Activated CD4-positive, alpha-beta memory T cell treated with anti-CD3 and anti-CD28 coated beads for 36 hours (primary cell): ENCODE results near the gene MCM10. TPM values are rescaled to one million over a fixed set of nuclear protein-coding genes. Genes with fewer than 3 reads are reported as not detected.

Experiments used
- CTCF ChIA-PET: fragments of 350-600 bp; sonication (Branson Sonifier 250); formaldehyde crosslinking; loops from one replicate; lab custom pipeline; 2021; ENCODE audit warnings: antibody characterized with exemption, inconsistent platforms; lab: Charles Lee
- POLR2A ChIA-PET: fragments of 350-600 bp; sonication (Branson Sonifier 250); formaldehyde crosslinking; loops from one replicate; lab custom pipeline; 2021; ENCODE audit warnings: antibody characterized with exemption; lab: Charles Lee
- DNase-seq: peaks from one replicate; pipeline ENCODE4 v3.0.0-alpha.2; 2020
- H3K27ac Mint-ChIP-seq: one replicate; pipeline ENCODE4 v1.8.0; 2021; ENCODE audit warnings: mixed read lengths
- H3K27me3 Mint-ChIP-seq: one replicate; pipeline ENCODE4 v1.8.0; 2021; ENCODE audit warnings: mixed read lengths
- H3K36me3 Mint-ChIP-seq: one replicate; pipeline ENCODE4 v1.8.0; 2021; ENCODE audit warnings: mixed read lengths
- H3K4me1 Mint-ChIP-seq: one replicate; pipeline ENCODE4 v1.8.0; 2021; ENCODE audit warnings: low read depth, mixed read lengths
- H3K4me3 Mint-ChIP-seq: one replicate; pipeline ENCODE4 v1.8.0; 2021; ENCODE audit warnings: mild to moderate bottlenecking, mixed read lengths
- H3K9me3 Mint-ChIP-seq: one replicate; pipeline ENCODE4 v1.8.0; 2021; ENCODE audit warnings: mixed read lengths
- intact Hi-C: fragments of 100-400 bp; cut with micrococcal nuclease; formaldehyde crosslinking; loops from one replicate; pipeline ENCODE4 v1.15.1; 2023
- total RNA-seq, 2 experiments: library from RNA; stranded (reverse); gene quantifications; one replicate each; pipeline ENCODE4 v1.2.3, GENCODE V29; 2021

MCM10 gene
- 10 to 100 TPM; 70.6 to 74.2 TPM for total RNA-seq

DNA sequence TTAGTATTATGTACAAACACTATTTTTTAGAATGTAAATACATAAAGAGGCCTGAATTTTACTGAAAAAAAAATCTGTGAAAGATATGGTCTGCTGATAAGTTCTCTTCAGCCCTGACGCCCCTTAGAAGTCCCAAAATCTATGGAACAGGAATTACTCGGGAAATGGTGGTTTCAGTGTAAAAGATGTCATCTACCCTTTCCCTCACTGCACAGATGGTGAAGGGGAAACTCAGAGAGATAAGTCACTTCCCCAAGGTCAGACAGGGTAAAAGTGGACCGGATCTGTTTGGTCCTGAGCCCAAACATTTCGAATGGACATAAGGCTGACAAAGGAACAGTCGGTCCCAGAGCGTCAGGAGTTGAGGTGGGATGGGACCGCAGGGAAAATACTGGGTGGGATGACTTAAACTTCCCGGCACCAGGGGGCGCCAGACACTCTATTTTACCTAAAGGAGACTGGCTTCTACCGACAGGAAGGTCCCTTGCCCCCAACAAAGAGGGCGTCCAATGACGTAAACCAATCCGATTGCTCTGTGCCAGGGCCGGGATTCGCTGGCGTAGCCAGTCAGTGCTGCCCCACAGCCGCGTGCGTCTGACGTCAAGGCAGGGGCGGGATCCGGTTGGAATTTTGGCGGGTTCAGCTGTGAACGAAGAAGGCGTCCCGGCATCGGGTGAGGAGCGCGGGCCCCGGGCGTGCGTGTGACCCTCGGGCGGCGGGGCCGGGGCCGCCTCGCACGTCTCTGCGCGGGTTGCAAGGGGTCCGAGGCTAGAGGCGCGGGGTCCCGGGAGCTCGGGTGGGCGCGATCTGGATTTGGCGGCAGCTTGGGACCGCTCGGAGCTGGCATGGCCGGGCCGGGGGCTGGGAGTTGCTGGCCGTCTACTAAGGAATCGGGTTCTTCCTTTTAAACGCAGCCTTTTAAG lies at the start of gene MCM10:
Gene MCM10, plus strand, starts transcription at position 625 of the 923 bp plus-strand sequence. CDS start 2,645 bp downstream, outside the sequence.
- Mint-ChIP-seq H3K4me3 (peak within 1 kb of the TSS; percentile 85), H3K4me1 (peaks cover 28% of the 10 kb centered on the region), H3K36me3 (peaks cover 23% of the 10 kb centered on the region), H3K27ac (peak within 1 kb of the TSS; percentile 34), H3K9me3 (no peaks in the 10 kb centered on the region), H3K27me3 (no peaks in the 10 kb centered on the region)
- ChIA-PET POLR2A (interaction anchor here (0.9 to 1.7 kb wide), 3 partner anchors 139 to 141 kb away, joined by 3 to 13 read pairs (median 7); partner anchors contain the start of gene PHYH), CTCF (interaction anchor here (0.6 to 3.2 kb wide), 21 partner anchors 8 to 376 kb away, joined by 3 to 55 read pairs (median 4); partner anchors contain the start of gene OPTN)
- DNase-seq, result peak; percentile 99
- intact Hi-C loops, result loop anchor here (1.0 kb wide), 5 partner anchors 62 to 425 kb away; partner anchors contain the start of genes PRPF18 and SEPHS1

GRCh38 chr10:13113544-13113943 lies 47.8 kb upstream of the MCM10 start:
- intact Hi-C loops, result no loop called here
- Mint-ChIP-seq H3K27ac (no peak overlapping the region), H3K4me3 (no peak overlapping the region), H3K4me1 (peaks cover 34% of the 10 kb centered on the region), H3K36me3 (peaks cover 61% of the 10 kb centered on the region), H3K9me3 (no peaks in the 10 kb centered on the region), H3K27me3 (no peaks in the 10 kb centered on the region)
- POLR2A ChIA-PET, result no interaction called here
- DNase-seq, result no peak
- CTCF ChIA-PET, result interaction anchor here (1.2 kb wide), 1 partner anchor 9 kb away, joined by 5 read pairs; no protein-coding TSS in a partner anchor

DNA sequence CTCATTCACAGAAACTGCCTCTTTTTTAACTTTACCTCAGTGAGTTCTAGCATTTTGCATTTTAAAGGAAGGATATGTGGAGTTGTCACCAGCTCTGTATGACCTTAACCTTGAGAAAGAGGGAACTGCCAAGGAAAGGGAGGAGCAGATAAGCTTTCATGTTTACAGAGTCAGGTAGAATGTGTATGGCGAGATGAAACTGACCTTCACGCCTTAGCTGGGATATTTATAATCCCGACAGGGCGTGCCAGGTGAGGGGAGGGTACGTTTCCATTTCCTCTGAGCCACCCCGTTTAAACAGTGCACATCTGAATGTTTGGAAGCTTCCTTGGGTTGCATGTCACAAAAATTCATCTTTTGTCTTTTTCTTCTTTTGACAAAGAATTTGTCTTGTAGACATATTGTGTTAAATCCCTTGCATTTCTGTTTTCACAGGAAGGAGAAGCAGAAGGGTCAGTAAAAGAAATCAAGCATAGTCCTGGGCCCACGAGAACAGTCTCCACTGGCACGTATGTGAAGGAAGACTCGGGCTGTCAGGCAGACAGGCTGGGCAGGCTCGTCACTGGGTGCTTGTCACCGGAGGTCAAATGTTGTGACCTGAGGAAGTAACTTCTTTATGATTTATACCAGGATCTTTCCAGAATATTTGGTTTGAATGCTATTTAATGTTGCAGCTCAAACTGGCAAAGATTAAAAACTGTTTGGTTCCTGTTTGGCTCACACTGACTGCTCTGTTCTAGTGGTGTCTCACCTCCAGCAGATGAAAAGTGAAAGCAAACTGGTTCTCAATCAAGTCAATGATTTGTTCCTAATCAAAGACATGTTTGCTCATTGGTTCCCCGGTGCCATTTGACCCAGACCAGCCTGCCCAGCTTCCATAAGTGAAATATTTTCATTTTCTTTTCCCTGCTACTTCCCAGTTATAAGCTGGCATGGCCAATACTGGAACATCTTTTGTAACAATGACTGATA lies 45.2 kb upstream of the MCM10 start:
- intact Hi-C loops, result no loop called here
- H3K9me3 Mint-ChIP-seq, result no peaks in the 10 kb centered on the region
- no peaks in the 10 kb centered on the region for H3K27me3 Mint-ChIP-seq
- ChIA-PET POLR2A (interaction anchor here (1.4 kb wide), 1 partner anchor 16 kb away, joined by 4 read pairs; the partner anchor contains the start of gene OPTN), CTCF (no interaction called here)
- peak overlapping the region; percentile 68 for H3K27ac Mint-ChIP-seq
- peaks cover 67% of the 10 kb centered on the region for H3K36me3 Mint-ChIP-seq
- H3K4me3 Mint-ChIP-seq, result peak overlapping the region; percentile 42
- DNase-seq, result no peak
- H3K4me1 Mint-ChIP-seq, result peaks cover 18% of the 10 kb centered on the region

DNA sequence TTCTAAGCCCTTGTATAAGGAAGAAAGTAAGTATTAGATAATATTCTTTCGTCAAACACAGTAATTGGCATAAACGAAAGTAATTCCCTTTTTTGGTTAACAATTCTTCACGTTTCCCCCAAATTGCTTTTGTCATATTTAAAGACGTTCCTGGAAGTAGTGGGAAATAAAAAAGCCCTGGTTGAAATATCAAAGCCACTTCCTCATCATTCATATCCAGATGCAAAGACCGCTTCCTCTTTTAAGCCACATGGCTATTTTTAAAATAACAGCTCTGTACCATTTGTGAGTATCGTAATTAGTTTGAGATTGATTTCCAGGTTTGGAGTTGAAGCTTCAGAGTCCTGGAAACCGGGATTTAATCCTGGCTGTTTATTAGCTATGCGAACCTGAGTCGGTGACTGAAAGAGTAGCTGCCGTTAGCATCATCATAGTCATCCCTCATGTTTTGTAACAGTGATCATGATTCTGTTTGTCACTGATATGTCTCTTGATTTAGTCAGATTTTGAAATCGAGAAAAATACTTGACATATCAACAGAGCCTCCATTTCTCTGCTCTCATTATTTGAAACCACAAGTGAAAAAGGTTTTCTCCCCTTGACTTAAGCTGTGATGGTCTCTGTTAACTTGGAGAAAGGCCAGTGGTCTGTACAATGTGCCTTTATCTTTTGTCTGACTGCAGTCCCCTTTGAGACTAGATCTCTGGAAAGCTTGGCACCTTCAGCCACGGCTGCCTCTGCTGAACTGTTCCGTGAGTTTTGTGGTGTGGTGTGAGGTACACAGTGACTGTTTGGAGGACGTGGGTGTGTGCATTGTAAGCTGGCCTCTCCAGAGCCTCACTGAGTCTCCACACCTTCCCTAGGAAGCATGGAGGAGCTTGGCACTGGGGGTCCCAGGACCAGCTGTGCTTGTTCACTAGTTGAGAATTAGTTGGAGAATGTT lies 43.2 kb upstream of the MCM10 start:
- H3K4me1 Mint-ChIP-seq, result peaks cover 18% of the 10 kb centered on the region
- POLR2A ChIA-PET, result no interaction called here
- H3K4me3 Mint-ChIP-seq, result no peak overlapping the region
- no peaks in the 10 kb centered on the region for H3K27me3 Mint-ChIP-seq
- CTCF ChIA-PET, result interaction anchor here (1.2 to 1.5 kb wide), 3 partner anchors 19 to 44 kb away, joined by 3 to 5 read pairs (median 4); partner anchors contain the start of genes MCM10 and OPTN
- intact Hi-C loops, result no loop called here
- H3K9me3 Mint-ChIP-seq, result no peaks in the 10 kb centered on the region
- no peak for DNase-seq
- no peak overlapping the region for H3K27ac Mint-ChIP-seq
- peaks cover 71% of the 10 kb centered on the region for H3K36me3 Mint-ChIP-seq

DNA sequence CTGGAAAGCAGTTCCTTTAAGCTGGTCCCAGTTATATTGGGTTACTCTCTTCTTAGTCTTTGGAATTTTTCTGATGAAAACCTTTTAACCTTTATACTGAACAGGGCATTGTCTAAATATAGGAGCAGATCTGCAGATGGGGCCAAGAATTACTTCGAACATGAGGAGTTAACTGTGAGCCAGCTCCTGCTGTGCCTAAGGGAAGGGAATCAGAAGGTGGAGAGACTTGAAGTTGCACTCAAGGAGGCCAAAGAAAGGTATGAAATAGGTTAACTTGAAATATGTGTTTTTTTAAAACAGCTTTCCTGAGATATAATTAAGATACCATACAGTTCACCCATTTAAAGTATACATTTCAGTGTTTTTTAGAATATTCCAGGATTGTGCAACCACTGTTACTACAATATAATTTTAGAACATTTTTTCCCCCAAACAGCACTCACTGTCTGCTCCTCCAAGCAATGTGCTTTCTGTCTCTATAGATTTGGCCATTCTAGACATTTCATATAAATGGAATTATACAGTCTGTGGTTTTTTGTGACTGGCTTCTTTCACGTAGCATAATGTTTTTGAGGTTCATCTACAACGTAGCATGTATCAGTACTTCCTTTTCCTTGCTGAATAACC lies 42.5 kb upstream of the MCM10 start:
- no peaks in the 10 kb centered on the region for H3K9me3 Mint-ChIP-seq
- intact Hi-C loops, result no loop called here
- ChIA-PET CTCF (interaction anchor here (1.2 to 1.5 kb wide), 3 partner anchors 19 to 43 kb away, joined by 3 to 5 read pairs (median 4); partner anchors contain the start of genes MCM10 and OPTN), POLR2A (no interaction called here)
- H3K27ac Mint-ChIP-seq, result no peak overlapping the region
- H3K4me3 Mint-ChIP-seq, result no peak overlapping the region
- H3K4me1 Mint-ChIP-seq, result peaks cover 18% of the 10 kb centered on the region
- no peaks in the 10 kb centered on the region for H3K27me3 Mint-ChIP-seq
- no peak for DNase-seq
- H3K36me3 Mint-ChIP-seq, result peaks cover 72% of the 10 kb centered on the region

- Mint-ChIP-seq H3K36me3 (peaks cover 78% of the 10 kb centered on the region), H3K4me3 (no peak overlapping the region), H3K4me1 (peaks cover 13% of the 10 kb centered on the region), H3K27ac (peak overlapping the region; percentile 38), H3K9me3 (no peaks in the 10 kb centered on the region), H3K27me3 (no peaks in the 10 kb centered on the region)
- ChIA-PET CTCF (no interaction called here), POLR2A (no interaction called here)
- intact Hi-C loops, result no loop called here
- DNase-seq, result no peak
Observed at GRCh38 chr10:13120786-13121499, 40.4 kb upstream of the MCM10 start.

DNA sequence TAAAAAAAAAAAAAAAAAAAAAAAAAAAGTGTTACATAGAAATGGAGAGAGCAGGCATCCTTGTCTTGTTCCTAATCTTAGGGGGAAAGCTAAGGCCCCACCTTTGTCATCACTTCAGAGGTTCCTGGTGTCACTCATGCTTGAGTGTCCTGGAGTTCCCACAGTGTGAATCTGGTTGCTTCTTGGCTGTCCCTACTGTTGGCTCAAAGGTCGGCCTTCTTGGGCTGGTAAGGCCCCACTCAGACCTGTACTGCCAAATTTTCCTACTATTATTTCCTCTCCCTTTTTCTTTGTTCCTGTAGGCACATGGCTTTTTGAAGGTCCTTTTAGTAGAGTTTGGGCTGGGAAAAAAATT lies 39.9 kb upstream of the MCM10 start:
- POLR2A ChIA-PET, result no interaction called here
- no peak overlapping the region for H3K4me3 Mint-ChIP-seq
- peaks cover 75% of the 10 kb centered on the region for H3K36me3 Mint-ChIP-seq
- no peaks in the 10 kb centered on the region for H3K27me3 Mint-ChIP-seq
- CTCF ChIA-PET, result no interaction called here
- H3K4me1 Mint-ChIP-seq, result peaks cover 9% of the 10 kb centered on the region
- intact Hi-C loops, result no loop called here
- H3K9me3 Mint-ChIP-seq, result no peaks in the 10 kb centered on the region
- no peak for DNase-seq
- H3K27ac Mint-ChIP-seq, result no peak overlapping the region

DNA sequence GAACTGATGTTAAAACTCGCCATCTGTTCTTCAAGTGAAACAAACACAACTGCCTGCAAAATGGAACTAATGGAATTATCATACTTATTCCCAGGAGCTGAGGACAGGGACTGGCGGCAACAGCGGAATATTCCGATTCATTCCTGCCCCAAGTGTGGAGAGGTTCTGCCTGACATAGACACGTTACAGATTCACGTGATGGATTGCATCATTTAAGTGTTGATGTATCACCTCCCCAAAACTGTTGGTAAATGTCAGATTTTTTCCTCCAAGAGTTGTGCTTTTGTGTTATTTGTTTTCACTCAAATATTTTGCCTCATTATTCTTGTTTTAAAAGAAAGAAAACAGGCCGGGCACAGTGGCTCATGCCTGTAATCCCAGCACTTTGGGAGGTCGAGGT lies 24.7 kb upstream of the MCM10 start:
- intact Hi-C loops, result no loop called here
- POLR2A ChIA-PET, result no interaction called here

DNA sequence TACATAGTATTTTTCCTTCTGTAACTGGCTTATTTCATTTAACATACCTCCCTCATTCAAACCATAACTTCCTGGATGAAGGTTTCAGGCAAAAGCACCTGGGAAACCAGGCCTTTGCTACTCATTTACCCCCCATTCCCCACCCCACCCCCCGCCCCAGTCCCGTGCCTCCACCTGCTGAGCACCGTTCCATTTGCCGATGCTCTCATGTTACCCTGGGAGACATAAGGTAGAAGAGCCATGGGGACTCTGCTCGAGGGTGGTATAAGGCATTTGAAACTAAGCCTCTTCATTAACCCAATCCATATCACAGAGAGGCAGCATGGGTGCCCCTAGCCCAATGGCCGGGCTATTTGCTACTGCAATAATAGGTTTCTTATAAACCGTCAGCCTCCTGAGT lies 22.2 kb upstream of the MCM10 start:
- H3K27ac Mint-ChIP-seq, result no peak overlapping the region
- ChIA-PET CTCF (no interaction called here), POLR2A (no interaction called here)
- no peaks in the 10 kb centered on the region for H3K27me3 Mint-ChIP-seq
- H3K4me3 Mint-ChIP-seq, result no peak overlapping the region
- H3K4me1 Mint-ChIP-seq, result no peaks in the 10 kb centered on the region
- peaks cover 3% of the 10 kb centered on the region for H3K9me3 Mint-ChIP-seq
- intact Hi-C loops, result no loop called here
- no peak for DNase-seq
- peaks cover 63% of the 10 kb centered on the region for H3K36me3 Mint-ChIP-seq

More for the DNA sequence above, 24.7 kb upstream of the MCM10 start:
- no peaks in the 10 kb centered on the region for H3K9me3 Mint-ChIP-seq
- CTCF ChIA-PET, result no interaction called here
- H3K4me1 Mint-ChIP-seq, result no peaks in the 10 kb centered on the region
- DNase-seq, result no peak
- H3K27me3 Mint-ChIP-seq, result no peaks in the 10 kb centered on the region
- no peak overlapping the region for H3K27ac Mint-ChIP-seq
- no peak overlapping the region for H3K4me3 Mint-ChIP-seq
- peaks cover 66% of the 10 kb centered on the region for H3K36me3 Mint-ChIP-seq

GRCh38 chr10:13139676-13140075 lies 21.7 kb upstream of the MCM10 start:
- intact Hi-C loops, result no loop called here
- no peak overlapping the region for H3K4me3 Mint-ChIP-seq
- H3K36me3 Mint-ChIP-seq, result peaks cover 65% of the 10 kb centered on the region
- H3K4me1 Mint-ChIP-seq, result no peaks in the 10 kb centered on the region
- ChIA-PET POLR2A (interaction anchor here (1.1 kb wide), 1 partner anchor 40 kb away, joined by 3 read pairs; the partner anchor contains the start of gene OPTN), CTCF (no interaction called here)
- H3K27ac Mint-ChIP-seq, result no peak overlapping the region
- no peaks in the 10 kb centered on the region for H3K27me3 Mint-ChIP-seq
- DNase-seq, result no peak
- H3K9me3 Mint-ChIP-seq, result peaks cover 8% of the 10 kb centered on the region
